Upper lobe of right lung (tissue), 1 donor: ENCODE results near the gene SSPN. TPM values are rescaled to one million over a fixed set of nuclear protein-coding genes. Genes with fewer than 3 reads are reported as not detected.

Experiments used
- ATAC-seq: fragments of 200-7000 bp; cut with Tn5 transposase; one replicate; pipeline ENCODE4 v1.9.1; 2020; ENCODE audit warnings: mild to moderate bottlenecking, moderate library complexity
- DNase-seq: peaks from one replicate; pipeline ENCODE4 v3.0.0-alpha.2; 2020
- H3K27ac ChIP-seq: fragments of 200-600 bp; one replicate; pipeline ENCODE4 v1.8.0; 2022
- H3K27me3 ChIP-seq: fragments of 200-600 bp; one replicate; pipeline ENCODE4 v1.8.0; 2022; ENCODE audit warnings: mild to moderate bottlenecking
- H3K36me3 ChIP-seq: fragments of 200-600 bp; one replicate; pipeline ENCODE4 v1.8.0; 2022
- H3K4me1 ChIP-seq: fragments of 200-600 bp; one replicate; pipeline ENCODE4 v1.8.0; 2022
- H3K4me3 ChIP-seq: fragments of 200-600 bp; one replicate; pipeline ENCODE4 v1.8.0; 2022; ENCODE audit warnings: mild to moderate bottlenecking
- H3K9me3 ChIP-seq: fragments of 200-600 bp; one replicate; pipeline ENCODE4 v1.8.0; 2022
- intact Hi-C: fragments of 100-400 bp; cut with DNase I; formaldehyde crosslinking; loops from one replicate; pipeline ENCODE4 v1.11.0; 2022
- total RNA-seq: library from RNA; stranded (reverse); fragmentation: NEBNext Ultra II Directional; extraction: Animal tissue kit (Norgen Biotek cat#: 25700); gene quantifications from one replicate; pipeline ENCODE4 v1.2.1, GENCODE V29; 2021
- TF ChIP-seq, protein P1 (sequence below): fragments of 200-600 bp; IDR thresholded peaks from one replicate; pipeline ENCODE4 v1.8.0; 2022; ENCODE audit warnings: antibody characterized with exemption
- donor health status: DM: no; HTN: yes; CAD: no; lungs with severe emphysema.

Gene SSPN
- total RNA-seq, 1 donor from 2014 or later, result 15.6 TPM

GRCh38 chr12:26297396-26298070 lies 102.2 kb downstream of the SSPN start:
- TF ChIP-seq, protein P1, sequence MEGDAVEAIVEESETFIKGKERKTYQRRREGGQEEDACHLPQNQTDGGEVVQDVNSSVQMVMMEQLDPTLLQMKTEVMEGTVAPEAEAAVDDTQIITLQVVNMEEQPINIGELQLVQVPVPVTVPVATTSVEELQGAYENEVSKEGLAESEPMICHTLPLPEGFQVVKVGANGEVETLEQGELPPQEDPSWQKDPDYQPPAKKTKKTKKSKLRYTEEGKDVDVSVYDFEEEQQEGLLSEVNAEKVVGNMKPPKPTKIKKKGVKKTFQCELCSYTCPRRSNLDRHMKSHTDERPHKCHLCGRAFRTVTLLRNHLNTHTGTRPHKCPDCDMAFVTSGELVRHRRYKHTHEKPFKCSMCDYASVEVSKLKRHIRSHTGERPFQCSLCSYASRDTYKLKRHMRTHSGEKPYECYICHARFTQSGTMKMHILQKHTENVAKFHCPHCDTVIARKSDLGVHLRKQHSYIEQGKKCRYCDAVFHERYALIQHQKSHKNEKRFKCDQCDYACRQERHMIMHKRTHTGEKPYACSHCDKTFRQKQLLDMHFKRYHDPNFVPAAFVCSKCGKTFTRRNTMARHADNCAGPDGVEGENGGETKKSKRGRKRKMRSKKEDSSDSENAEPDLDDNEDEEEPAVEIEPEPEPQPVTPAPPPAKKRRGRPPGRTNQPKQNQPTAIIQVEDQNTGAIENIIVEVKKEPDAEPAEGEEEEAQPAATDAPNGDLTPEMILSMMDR, result no peak
- H3K4me3 ChIP-seq, result no peak overlapping the region
- ATAC-seq, result no peak
- intact Hi-C loops, result no loop called here
- no peaks in the 10 kb centered on the region for H3K27me3 ChIP-seq
- no peak overlapping the region for H3K27ac ChIP-seq
- DNase-seq, result no peak
- peaks cover 7% of the 10 kb centered on the region for H3K4me1 ChIP-seq
- H3K9me3 ChIP-seq, result no peaks in the 10 kb centered on the region
- no peaks in the 10 kb centered on the region for H3K36me3 ChIP-seq

- TF ChIP-seq, protein P1, result peak; percentile 27
- H3K9me3 ChIP-seq, result no peaks in the 10 kb centered on the region
- peak overlapping the region; percentile 9 for H3K4me3 ChIP-seq
- intact Hi-C loops, result no loop called here
- DNase-seq, result no peak
- H3K4me1 ChIP-seq, result peaks cover 7% of the 10 kb centered on the region
- peak; percentile 93 for ATAC-seq
- peak overlapping the region; percentile 67 for H3K27ac ChIP-seq
- no peaks in the 10 kb centered on the region for H3K36me3 ChIP-seq
- no peaks in the 10 kb centered on the region for H3K27me3 ChIP-seq
Observed at GRCh38 chr12:26298785-26299621, 103.6 kb downstream of the SSPN start.

DNA sequence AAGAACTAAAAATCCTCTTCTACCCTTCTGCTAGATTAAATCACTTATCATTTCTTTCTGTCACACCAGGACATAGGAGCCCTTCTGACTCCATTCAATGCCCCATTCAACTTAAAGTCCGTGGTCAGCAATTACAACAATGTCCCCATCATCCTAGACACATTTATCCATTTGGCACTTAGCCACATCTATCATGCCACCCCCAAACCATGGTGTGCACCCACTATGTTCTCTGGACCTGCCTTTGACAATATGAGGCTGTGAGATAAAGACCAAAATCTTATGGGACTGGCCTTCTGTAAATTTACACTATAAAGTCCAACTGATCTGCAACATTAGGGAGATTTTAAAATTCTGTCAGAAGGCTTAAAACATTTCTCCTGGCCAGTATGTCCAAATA lies 104.4 kb downstream of the SSPN start:
- Histone ChIP-seq H3K9me3 (no peaks in the 10 kb centered on the region), H3K4me3 (no peak overlapping the region), H3K4me1 (peaks cover 7% of the 10 kb centered on the region), H3K36me3 (no peaks in the 10 kb centered on the region), H3K27me3 (no peaks in the 10 kb centered on the region), H3K27ac (no peak overlapping the region)
- ATAC-seq (no peak), DNase-seq (no peak)
- TF ChIP-seq, protein P1, result no peak
- intact Hi-C loops, result no loop called here

Other genes starting within 250 kb of the SSPN start
- gene RASSF8, start 236.9 kb upstream of the SSPN start, total RNA-seq, result 85.7 TPM
- gene BHLHE41, start 70.5 kb upstream of the SSPN start, total RNA-seq, result 104 TPM